ENCODE data around the gene IGBP1. TPM values are rescaled to one million over a fixed set of nuclear protein-coding genes. Genes with fewer than 3 reads are reported as not detected.

IGBP1 gene
- polyA plus RNA-seq, 1 of the 3 experiments (the other 2 are of a cell fraction), result 49.4 TPM

DNA sequence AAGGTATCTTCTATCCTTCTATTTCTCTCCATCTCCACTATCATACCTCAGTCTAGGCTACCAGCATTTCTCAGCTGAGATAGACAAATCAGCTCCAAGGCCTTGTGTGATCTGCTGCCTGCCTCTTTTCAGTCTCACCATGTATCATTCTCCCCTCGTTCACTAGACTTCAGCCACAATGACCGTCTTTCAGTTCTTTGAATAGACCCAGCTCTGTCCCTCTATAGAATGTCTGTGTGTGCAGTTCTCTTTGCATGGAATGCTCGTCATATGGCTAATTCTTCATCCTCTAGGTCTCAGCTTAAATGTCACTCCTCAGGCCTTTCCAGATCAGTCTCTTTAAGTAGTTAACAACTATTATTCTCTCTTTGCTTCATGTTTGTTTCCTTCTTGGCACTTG lies 6.5 kb downstream of the IGBP1 start:
- Histone ChIP-seq H3K4me2 (no peak overlapping the region), H3K27ac (ENCODE audit: low read depth in 2 of 2, low read length in 1 of 2) (no peak overlapping the region), H3K9ac (no peak overlapping the region), H3K79me2 (ENCODE audit: insufficient read depth) (peaks cover 21% of the 10 kb centered on the region), H3F3A (replicated peaks; ENCODE audit: insufficient read depth) (no peaks in the 10 kb centered on the region), H3K4me1 (ENCODE audit: control insufficient read depth in 1 of 2, insufficient read depth in 2 of 2, low read depth in 1 of 2, low read length in 1 of 2) (peaks cover 0 to 3% of the 10 kb centered on the region in 2 experiments; a peak in 1 of 4 replicates), H3K9me2 (no peaks in the 10 kb centered on the region), H3K4me3 (ENCODE audit: low read depth in 2 of 2, low read length in 1 of 2) (no peak overlapping the region), H2AFZ (ENCODE audit: low read depth) (no peak overlapping the region), H3K36me3 (replicated peaks in 1 of 2; ENCODE audit: control insufficient read depth in 1 of 2, insufficient read depth in 2 of 2, low read length in 1 of 2) (peaks cover 14 to 15% of the 10 kb centered on the region in 2 experiments), H4K20me1 (ENCODE audit: insufficient read depth) (0 out of 2 replicates have a peak, but pooled peaks cover 3% of the 10 kb centered on the region), H3K27me3 (ENCODE audit: insufficient read depth) (peaks cover 7% of the 10 kb centered on the region; the same call in 1 of the 2 replicates), H3K9me3 (no peaks in the 10 kb centered on the region)
- ChIA-PET POLR2A (no interaction called here), CTCF (no interaction called here)
- no peak for TF ChIP-seq RFX5 (IDR thresholded peaks at IDR 0.05; ENCODE audit: low read length)
- TF ChIP-seq, protein P1, sequence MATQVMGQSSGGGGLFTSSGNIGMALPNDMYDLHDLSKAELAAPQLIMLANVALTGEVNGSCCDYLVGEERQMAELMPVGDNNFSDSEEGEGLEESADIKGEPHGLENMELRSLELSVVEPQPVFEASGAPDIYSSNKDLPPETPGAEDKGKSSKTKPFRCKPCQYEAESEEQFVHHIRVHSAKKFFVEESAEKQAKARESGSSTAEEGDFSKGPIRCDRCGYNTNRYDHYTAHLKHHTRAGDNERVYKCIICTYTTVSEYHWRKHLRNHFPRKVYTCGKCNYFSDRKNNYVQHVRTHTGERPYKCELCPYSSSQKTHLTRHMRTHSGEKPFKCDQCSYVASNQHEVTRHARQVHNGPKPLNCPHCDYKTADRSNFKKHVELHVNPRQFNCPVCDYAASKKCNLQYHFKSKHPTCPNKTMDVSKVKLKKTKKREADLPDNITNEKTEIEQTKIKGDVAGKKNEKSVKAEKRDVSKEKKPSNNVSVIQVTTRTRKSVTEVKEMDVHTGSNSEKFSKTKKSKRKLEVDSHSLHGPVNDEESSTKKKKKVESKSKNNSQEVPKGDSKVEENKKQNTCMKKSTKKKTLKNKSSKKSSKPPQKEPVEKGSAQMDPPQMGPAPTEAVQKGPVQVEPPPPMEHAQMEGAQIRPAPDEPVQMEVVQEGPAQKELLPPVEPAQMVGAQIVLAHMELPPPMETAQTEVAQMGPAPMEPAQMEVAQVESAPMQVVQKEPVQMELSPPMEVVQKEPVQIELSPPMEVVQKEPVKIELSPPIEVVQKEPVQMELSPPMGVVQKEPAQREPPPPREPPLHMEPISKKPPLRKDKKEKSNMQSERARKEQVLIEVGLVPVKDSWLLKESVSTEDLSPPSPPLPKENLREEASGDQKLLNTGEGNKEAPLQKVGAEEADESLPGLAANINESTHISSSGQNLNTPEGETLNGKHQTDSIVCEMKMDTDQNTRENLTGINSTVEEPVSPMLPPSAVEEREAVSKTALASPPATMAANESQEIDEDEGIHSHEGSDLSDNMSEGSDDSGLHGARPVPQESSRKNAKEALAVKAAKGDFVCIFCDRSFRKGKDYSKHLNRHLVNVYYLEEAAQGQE (IDR thresholded peaks at IDR 0.05; ENCODE audit: low read depth, low read length), result no peak
- TF ChIP-seq TAF1 (IDR thresholded peaks at IDR 0.05; ENCODE audit: borderline replicate concordance, low read depth, low read length), result no peak
- no peak for TF ChIP-seq SMC3 (IDR thresholded peaks at IDR 0.05; ENCODE audit: low read depth, low read length)
- TF ChIP-seq NRF1 (IDR thresholded peaks at IDR 0.05; ENCODE audit: low read depth, low read length), result no peak
- no peak for TF ChIP-seq GABPA (IDR thresholded peaks at IDR 0.05; ENCODE audit: low read depth)
- TF ChIP-seq USF2 (IDR thresholded peaks at IDR 0.05; ENCODE audit: borderline replicate concordance, low read depth, low read length), result no peak
- TF ChIP-seq CTCF (IDR thresholded peaks at IDR 0.05), result no peak
- no peak for TF ChIP-seq RAD21 (IDR thresholded peaks at IDR 0.05; ENCODE audit: low read length)
- no peak for TF ChIP-seq YY1 (IDR thresholded peaks at IDR 0.05; ENCODE audit: low read depth)
- no peak for TF ChIP-seq POLR2AphosphoS5 (IDR thresholded peaks at IDR 0.05; ENCODE audit: low read depth, low read length)
- no peak for TF ChIP-seq FOXJ3 (CRISPR knock-in tag; IDR thresholded peaks at IDR 0.05)
- TF ChIP-seq, protein P2, sequence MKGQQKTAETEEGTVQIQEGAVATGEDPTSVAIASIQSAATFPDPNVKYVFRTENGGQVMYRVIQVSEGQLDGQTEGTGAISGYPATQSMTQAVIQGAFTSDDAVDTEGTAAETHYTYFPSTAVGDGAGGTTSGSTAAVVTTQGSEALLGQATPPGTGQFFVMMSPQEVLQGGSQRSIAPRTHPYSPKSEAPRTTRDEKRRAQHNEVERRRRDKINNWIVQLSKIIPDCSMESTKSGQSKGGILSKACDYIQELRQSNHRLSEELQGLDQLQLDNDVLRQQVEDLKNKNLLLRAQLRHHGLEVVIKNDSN (IDR thresholded peaks at IDR 0.05; ENCODE audit: borderline replicate concordance, low read depth), result no peak
- 47% methylated on average over 3 of the region's 3 CpGs for WGBS (ENCODE audit: low lambda C conversion rate)
- DNase-seq, result no peak
